Fibroblast of pulmonary artery (primary cell): ENCODE measurements around the gene RPL11.
"Not testable (repeated sequence)": the region's sequence is repeated elsewhere in the genome, so short reads cannot be mapped to it uniquely, and the experiment has no call there.

ENCODE experiments used
- DNase-seq: peaks from one replicate; pipeline ENCODE4 v3.0.0-alpha.2; 2010; ENCODE audit warnings: low read depth
- H3K4me3 ChIP-seq: replicated peaks from 2 replicates; pipeline ENCODE4 v1.5.1; 2011; ENCODE audit warnings: low read depth, mild to moderate bottlenecking, control low read depth, low read length, moderate library complexity
- TF ChIP-seq, protein P1 (sequence below): IDR thresholded peaks from 2 replicates; pipeline ENCODE4 v1.5.1; 2011; ENCODE audit warnings: mild to moderate bottlenecking, control low read depth, low read length, inconsistent platforms; ENCODE audit errors: missing control alignments

RPL11 gene

DNA sequence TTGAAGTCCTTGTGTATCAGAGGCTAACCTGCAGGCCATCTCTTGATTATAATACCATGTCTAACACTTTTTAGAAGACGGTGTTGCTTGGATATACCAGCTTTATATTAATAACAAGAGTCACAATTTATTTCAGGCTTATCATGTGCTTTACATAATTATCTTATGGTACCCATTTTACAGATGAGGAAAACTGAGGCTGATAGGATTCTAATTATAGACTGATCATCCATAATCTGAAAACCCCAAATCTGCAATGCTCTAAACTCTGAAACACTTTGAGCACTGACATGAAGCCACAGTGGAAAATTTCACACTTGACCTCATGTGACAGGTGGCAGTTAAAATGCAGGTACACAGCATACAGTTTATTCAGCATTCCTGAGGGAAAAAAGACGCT is 7.2 kb upstream of the RPL11 start:
- TF ChIP-seq, protein P1, sequence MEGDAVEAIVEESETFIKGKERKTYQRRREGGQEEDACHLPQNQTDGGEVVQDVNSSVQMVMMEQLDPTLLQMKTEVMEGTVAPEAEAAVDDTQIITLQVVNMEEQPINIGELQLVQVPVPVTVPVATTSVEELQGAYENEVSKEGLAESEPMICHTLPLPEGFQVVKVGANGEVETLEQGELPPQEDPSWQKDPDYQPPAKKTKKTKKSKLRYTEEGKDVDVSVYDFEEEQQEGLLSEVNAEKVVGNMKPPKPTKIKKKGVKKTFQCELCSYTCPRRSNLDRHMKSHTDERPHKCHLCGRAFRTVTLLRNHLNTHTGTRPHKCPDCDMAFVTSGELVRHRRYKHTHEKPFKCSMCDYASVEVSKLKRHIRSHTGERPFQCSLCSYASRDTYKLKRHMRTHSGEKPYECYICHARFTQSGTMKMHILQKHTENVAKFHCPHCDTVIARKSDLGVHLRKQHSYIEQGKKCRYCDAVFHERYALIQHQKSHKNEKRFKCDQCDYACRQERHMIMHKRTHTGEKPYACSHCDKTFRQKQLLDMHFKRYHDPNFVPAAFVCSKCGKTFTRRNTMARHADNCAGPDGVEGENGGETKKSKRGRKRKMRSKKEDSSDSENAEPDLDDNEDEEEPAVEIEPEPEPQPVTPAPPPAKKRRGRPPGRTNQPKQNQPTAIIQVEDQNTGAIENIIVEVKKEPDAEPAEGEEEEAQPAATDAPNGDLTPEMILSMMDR, result no peak

DNA sequence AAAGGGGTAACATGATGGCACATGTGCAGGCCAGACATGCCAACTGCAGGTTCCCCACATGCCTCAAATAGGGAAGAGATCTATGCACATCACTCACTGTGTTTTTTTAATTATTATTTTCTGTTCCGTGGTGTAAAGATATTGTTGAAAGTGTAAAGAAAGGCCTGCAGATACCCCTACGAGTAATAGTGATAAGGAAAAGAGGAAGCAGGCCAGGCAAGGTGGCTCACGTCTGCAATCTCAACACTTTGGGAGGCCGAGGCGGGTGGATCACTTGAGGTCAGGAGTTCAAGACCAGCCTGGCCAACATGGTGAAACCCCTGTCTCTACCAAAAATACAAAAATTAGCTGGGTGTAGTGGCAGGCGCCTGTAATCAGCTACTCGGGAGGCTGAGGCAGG is 6.4 kb upstream of the RPL11 start:
- H3K4me3 ChIP-seq, DNase-seq: not testable (repeated sequence)

More for the DNA sequence above, 7.2 kb upstream of the RPL11 start:
- DNase-seq, result no peak
- no peak overlapping the region for H3K4me3 ChIP-seq

DNA sequence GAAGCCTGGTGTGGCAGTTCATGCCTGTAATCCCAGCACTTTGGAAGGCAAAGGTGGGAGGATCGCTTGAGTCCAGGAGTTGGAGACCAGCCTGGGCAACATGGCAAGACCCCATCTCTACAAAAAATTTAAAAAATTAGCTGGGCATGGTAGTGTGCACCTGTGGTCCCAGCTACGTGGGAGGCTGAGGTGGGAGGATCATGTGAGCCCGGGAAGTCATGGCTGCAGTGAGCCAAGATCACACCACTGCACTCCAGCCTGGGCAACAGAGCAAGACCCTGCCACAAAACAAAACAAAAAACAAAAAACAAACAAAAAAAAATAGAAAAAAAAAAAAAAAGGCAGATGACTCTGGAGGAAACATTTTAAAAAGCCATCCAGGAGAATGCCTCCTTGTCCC is 3.9 kb upstream of the RPL11 start:
- DNase-seq, H3K4me3 ChIP-seq: not testable (repeated sequence)

DNA sequence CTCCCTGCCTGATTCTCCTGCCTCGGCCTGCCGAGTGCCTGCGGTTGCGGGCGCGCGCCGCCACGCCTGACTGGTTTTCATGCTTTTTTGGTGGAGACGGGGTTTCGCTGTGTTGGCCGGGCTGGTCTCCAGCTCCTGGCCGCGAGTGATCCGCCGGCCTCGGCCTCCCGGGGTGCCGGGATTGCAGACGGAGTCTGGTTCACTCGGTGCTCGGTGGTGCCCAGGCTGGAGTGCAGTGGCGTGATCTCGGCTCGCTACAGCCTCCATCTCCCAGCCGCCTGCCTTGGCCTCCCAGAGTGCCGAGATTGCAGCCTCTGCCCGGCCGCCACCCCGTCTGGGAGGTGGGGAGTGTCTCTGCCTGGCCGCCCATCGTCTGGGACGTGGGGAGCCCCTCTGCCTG is 3.3 kb upstream of the RPL11 start:
- H3K4me3 ChIP-seq, DNase-seq: not testable (repeated sequence)

DNA sequence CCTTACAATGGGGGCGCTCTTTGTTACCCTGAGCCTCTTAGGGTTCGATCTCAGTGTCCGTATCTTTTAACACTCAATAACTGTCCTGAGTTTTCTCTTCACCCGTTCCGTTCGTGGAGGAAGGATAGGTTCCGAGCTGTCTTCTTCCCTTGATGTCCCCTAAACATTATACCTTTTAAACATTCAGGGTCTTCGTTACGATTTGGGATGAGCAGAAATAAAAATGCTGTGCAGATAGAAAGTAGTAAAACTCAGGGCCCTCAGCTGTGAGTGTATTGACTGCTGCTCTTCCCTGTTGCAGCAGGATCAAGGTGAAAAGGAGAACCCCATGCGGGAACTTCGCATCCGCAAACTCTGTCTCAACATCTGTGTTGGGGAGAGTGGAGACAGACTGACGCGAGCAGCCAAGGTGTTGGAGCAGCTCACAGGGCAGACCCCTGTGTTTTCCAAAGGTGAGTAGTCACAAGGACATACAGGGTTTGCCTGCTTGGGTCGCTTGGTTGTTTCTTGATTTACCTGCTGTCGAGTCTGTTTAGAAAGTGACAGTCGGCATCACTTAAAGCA is 784 bp downstream of the RPL11 start:
- DNase-seq, result no peak
- peak overlapping the region; percentile 99 for H3K4me3 ChIP-seq
- TF ChIP-seq, protein P1, result no peak

DNA sequence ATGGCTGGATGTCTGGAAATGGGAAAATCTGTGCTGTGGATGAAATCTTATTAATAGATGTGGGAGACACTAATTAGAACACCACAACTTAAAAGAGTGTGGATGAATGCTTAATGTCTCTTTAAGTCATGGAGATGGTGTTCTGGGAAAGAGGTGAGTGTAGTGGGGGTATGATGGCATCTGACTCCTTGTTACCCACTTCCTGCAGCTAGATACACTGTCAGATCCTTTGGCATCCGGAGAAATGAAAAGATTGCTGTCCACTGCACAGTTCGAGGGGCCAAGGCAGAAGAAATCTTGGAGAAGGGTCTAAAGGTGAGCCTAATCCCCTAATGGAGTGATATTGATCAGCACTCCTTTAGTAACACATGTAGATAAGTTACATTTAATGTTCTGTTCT is 2.0 kb downstream of the RPL11 start:
- TF ChIP-seq, protein P1, result no peak
- peak overlapping the region; percentile 99 for H3K4me3 ChIP-seq
- no peak for DNase-seq

DNA sequence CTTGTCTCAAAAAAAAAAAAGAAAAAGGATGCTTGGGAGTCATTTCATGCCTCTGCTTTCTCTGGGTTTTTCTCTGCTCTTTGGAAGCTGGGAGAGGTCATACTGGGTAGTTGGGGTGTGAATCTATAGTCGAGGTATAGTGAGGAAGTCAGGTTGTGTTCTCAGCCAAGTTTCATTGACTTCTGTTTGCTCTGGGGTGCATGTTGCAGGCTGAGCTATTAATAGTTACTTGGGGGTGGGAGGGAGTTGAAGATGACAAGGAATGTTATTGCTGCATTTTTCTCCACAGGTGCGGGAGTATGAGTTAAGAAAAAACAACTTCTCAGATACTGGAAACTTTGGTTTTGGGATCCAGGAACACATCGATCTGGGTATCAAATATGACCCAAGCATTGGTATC is 2.8 kb downstream of the RPL11 start:
- no peak for DNase-seq
- no peak overlapping the region for H3K4me3 ChIP-seq
- TF ChIP-seq, protein P1, result no peak

DNA sequence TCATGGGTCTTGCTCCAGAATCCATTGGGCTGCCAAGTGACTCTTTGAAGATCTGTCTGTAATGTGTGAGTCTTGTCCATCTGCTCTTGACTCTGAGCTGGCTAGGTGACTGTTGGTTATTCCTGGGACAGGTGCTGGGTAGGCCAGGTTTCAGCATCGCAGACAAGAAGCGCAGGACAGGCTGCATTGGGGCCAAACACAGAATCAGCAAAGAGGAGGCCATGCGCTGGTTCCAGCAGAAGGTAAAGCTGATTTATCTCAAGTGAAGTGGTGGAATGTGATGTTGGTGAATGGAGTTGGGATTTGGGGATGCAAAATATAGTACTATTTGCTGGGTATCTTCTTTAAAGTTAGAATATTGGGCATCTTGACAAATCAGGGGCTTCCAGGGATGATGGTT is 4.1 kb downstream of the RPL11 start:
- TF ChIP-seq, protein P1, result no peak
- DNase-seq, result no peak
- H3K4me3 ChIP-seq, result no peak overlapping the region

DNA sequence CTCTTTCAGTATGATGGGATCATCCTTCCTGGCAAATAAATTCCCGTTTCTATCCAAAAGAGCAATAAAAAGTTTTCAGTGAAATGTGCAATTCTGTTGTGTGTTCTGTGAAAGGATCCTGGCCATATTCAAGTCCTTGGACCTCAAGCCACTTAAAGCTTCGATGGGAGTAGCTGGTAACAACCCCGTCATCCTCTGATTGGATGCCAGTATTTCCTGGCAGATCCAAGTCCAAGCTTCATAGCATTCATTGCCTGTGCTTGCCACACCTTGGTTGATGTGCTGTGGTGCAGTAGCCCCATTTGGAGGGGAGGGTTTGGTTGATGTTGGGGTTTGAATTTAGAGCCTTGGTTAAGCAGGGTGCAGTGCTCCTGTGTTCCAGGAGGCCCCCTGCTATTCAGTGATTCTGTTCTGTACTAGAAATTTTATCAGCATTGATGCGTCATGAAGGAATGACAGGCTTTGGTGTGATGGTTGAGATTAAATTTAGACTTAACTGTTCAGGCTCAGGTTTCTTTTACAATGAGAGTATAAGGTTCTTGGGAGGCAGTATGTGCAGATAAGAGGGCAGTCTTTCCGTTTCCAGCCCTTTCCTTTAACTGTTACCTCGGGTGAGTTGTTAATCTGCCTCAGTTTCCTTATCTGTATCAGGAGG is 4.9 kb downstream of the RPL11 start:
- TF ChIP-seq, protein P1, result no peak
- H3K4me3 ChIP-seq, result no peak overlapping the region
- DNase-seq, result no peak
